Measurements from ENCODE around the gene MINAR1. TPM values are rescaled to one million over a fixed set of nuclear protein-coding genes. Genes with fewer than 3 reads are reported as not detected.

The MINAR1 gene
- total and polyA plus RNA-seq, 8 donors, result 1.1 to 3.9 (median 2.2) TPM

- 56 to 74% methylated on average over 3 of the region's 3 CpGs for WGBS, 2 donors
These were observed 25.9 kb upstream of the MINAR1 start for GRCh38 chr15:79406210-79406609.

GRCh38 chr15:79408041-79408440 is 24.1 kb upstream of the MINAR1 start:
- FAIRE-seq (no peak), DNase-seq (no peak), ATAC-seq (no peak)
- H3K4me3 ChIP-seq, result no peak overlapping the region
- WGBS, 2 donors, result 72 to 76% methylated on average over 5 of the region's 5 CpGs
- intact Hi-C loops (cut with DNase I), result no loop called here
- no peaks in the 10 kb centered on the region for H3K9me3 ChIP-seq
- H3K36me3 ChIP-seq, result no peaks in the 10 kb centered on the region
- H3K4me1 ChIP-seq, result no peaks in the 10 kb centered on the region
- no peaks in the 10 kb centered on the region for H3K27me3 ChIP-seq
- TF ChIP-seq CTCF (IDR thresholded peaks at IDR 0.05), result no peak
- H3K27ac ChIP-seq, result no peak overlapping the region

More at GRCh38 chr15:79406210-79406609, 25.9 kb upstream of the MINAR1 start:
- intact Hi-C loops (cut with DNase I), result no loop called here
- Histone ChIP-seq H3K4me3 (no peak overlapping the region), H3K4me1 (no peaks in the 10 kb centered on the region), H3K27ac (no peak overlapping the region), H3K36me3 (no peaks in the 10 kb centered on the region), H3K9me3 (no peaks in the 10 kb centered on the region), H3K27me3 (no peaks in the 10 kb centered on the region)
- DNase-seq (no peak), FAIRE-seq (no peak), ATAC-seq (no peak)
- no peak for TF ChIP-seq CTCF (IDR thresholded peaks at IDR 0.05)

- Histone ChIP-seq H3K4me1 (no peaks in the 10 kb centered on the region), H3K9me3 (no peaks in the 10 kb centered on the region), H3K4me3 (no peak overlapping the region), H3K36me3 (no peaks in the 10 kb centered on the region), H3K27ac (no peak overlapping the region), H3K27me3 (no peaks in the 10 kb centered on the region)
- TF ChIP-seq CTCF (IDR thresholded peaks at IDR 0.05), result no peak
- DNase-seq (no peak), ATAC-seq (no peak), FAIRE-seq (no peak)
- 92% methylated on average over 2 of the region's 2 CpGs for WGBS, 2 donors
- intact Hi-C loops (cut with DNase I), result no loop called here
These were observed 21.9 kb upstream of the MINAR1 start for GRCh38 chr15:79410237-79410636.

- FAIRE-seq, result no peak
- 93 to 96% methylated on average over 3 of the region's 3 CpGs for WGBS, 2 donors
- H3K9me3 ChIP-seq, result no peaks in the 10 kb centered on the region
- H3K4me1 ChIP-seq, result no peaks in the 10 kb centered on the region
- no peaks in the 10 kb centered on the region for H3K27me3 ChIP-seq
- ATAC-seq, result no peak
- H3K27ac ChIP-seq, result no peak overlapping the region
- no peak for TF ChIP-seq CTCF (IDR thresholded peaks at IDR 0.05)
- no peak for DNase-seq
- no peak overlapping the region for H3K4me3 ChIP-seq
- intact Hi-C loops (cut with DNase I), result no loop called here
- no peaks in the 10 kb centered on the region for H3K36me3 ChIP-seq
These were observed 20.1 kb upstream of the MINAR1 start for GRCh38 chr15:79412010-79412409.

GRCh38 chr15:79412429-79412828 is 19.7 kb upstream of the MINAR1 start:
- no peak for TF ChIP-seq CTCF (IDR thresholded peaks at IDR 0.05)
- ATAC-seq, result no peak
- H3K4me3 ChIP-seq, result no peak overlapping the region
- no peak for FAIRE-seq
- no peaks in the 10 kb centered on the region for H3K9me3 ChIP-seq
- no peaks in the 10 kb centered on the region for H3K27me3 ChIP-seq
- H3K36me3 ChIP-seq, result no peaks in the 10 kb centered on the region
- intact Hi-C loops (cut with DNase I), result no loop called here
- peak in 1 of 6 donors; percentile 57 for DNase-seq
- H3K4me1 ChIP-seq, result no peaks in the 10 kb centered on the region
- no peak overlapping the region for H3K27ac ChIP-seq
- WGBS, 2 donors, result 96 to 98% methylated on average over 6 of the region's 6 CpGs
